Measurements from ENCODE around the gene SCNN1G.

Gene SCNN1G

GRCh38 chr16:23215435-23215834, 32.9 kb downstream of the SCNN1G start:
- no peak for TF ChIP-seq ZNF8 (CRISPR knock-in tag; IDR thresholded peaks at IDR 0.05)
- no peak for TF ChIP-seq RARB (CRISPR knock-in tag; IDR thresholded peaks at IDR 0.05)
- no peak for TF ChIP-seq CSDC2 (CRISPR knock-in tag; IDR thresholded peaks at IDR 0.05)
- TF ChIP-seq, protein P1, sequence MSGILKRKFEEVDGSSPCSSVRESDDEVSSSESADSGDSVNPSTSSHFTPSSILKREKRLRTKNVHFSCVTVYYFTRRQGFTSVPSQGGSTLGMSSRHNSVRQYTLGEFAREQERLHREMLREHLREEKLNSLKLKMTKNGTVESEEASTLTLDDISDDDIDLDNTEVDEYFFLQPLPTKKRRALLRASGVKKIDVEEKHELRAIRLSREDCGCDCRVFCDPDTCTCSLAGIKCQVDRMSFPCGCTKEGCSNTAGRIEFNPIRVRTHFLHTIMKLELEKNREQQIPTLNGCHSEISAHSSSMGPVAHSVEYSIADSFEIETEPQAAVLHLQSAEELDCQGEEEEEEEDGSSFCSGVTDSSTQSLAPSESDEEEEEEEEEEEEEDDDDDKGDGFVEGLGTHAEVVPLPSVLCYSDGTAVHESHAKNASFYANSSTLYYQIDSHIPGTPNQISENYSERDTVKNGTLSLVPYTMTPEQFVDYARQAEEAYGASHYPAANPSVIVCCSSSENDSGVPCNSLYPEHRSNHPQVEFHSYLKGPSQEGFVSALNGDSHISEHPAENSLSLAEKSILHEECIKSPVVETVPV (CRISPR knock-in tag; IDR thresholded peaks at IDR 0.05) = no peak
- TF ChIP-seq ISL1 (CRISPR knock-in tag; IDR thresholded peaks at IDR 0.05) = no peak
- TF ChIP-seq GLIS3 (CRISPR knock-in tag; IDR thresholded peaks at IDR 0.05) = no peak
- TF ChIP-seq OSR1 (CRISPR knock-in tag; IDR thresholded peaks at IDR 0.05) = no peak
- TF ChIP-seq BACH2 (CRISPR knock-in tag; IDR thresholded peaks at IDR 0.05; ENCODE audit: borderline replicate concordance) = no peak
- no peak for TF ChIP-seq TCF4 (CRISPR knock-in tag; IDR thresholded peaks at IDR 0.05; ENCODE audit: borderline replicate concordance)
- no peak for TF ChIP-seq SNAI2 (CRISPR knock-in tag; IDR thresholded peaks at IDR 0.05)
- TF ChIP-seq ARNTL (CRISPR knock-in tag; IDR thresholded peaks at IDR 0.05; ENCODE audit: borderline replicate concordance, low read depth) = no peak
- no peak for TF ChIP-seq POU6F1 (CRISPR knock-in tag; IDR thresholded peaks at IDR 0.05; ENCODE audit: borderline replicate concordance, low read depth)
- no peak for TF ChIP-seq PPARA (CRISPR knock-in tag; IDR thresholded peaks at IDR 0.05; ENCODE audit: borderline replicate concordance)
- no peak for TF ChIP-seq ZFP3 (CRISPR knock-in tag; IDR thresholded peaks at IDR 0.05)
- TF ChIP-seq ZFP30 (CRISPR knock-in tag; IDR thresholded peaks at IDR 0.05) = no peak
- no peak for TF ChIP-seq PATZ1 (CRISPR knock-in tag; IDR thresholded peaks at IDR 0.05; ENCODE audit: borderline replicate concordance)

DNA sequence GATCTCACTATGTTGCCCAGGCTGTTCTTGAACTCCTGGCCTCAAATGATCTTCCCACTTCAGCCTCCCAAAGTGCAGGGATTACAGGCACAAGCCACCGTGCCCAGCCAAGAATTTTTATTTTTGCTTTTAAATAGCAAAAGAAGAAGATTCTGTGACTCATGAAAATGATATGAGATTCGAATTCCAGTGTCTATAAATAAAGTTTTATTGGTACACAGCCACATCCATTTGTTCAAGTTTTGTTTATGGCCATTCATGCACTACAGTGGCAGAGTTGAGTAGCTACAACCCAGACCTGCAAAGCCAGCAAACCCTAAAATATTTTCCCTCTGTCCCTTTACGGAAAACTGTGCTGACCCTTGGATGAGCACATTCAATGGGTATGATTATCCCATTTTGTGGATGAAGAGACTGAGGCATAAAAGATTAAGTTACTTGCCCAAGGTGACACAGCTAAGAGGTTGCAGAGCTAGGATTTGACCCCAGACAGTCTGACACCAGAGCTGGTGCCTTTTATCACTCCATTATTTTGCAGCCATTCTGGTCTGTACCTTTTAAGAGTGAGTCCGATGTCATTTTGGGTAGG, 34.2 kb downstream of the SCNN1G start:
- TF ChIP-seq POU6F1 (CRISPR knock-in tag; IDR thresholded peaks at IDR 0.05; ENCODE audit: borderline replicate concordance, low read depth) (no peak), CSDC2 (CRISPR knock-in tag; IDR thresholded peaks at IDR 0.05) (no peak), ZFP3 (CRISPR knock-in tag; IDR thresholded peaks at IDR 0.05) (no peak), ZFP30 (CRISPR knock-in tag; IDR thresholded peaks at IDR 0.05) (no peak), ZNF70 (CRISPR knock-in tag; IDR thresholded peaks at IDR 0.05) (no peak), RARB (CRISPR knock-in tag; IDR thresholded peaks at IDR 0.05) (no peak), ISL1 (CRISPR knock-in tag; IDR thresholded peaks at IDR 0.05) (no peak), PPARA (CRISPR knock-in tag; IDR thresholded peaks at IDR 0.05; ENCODE audit: borderline replicate concordance) (no peak), ZNF565 (CRISPR knock-in tag; conservative IDR thresholded peaks at IDR 0.05; ENCODE audit: low read depth) (no peak), TSHZ2 (CRISPR knock-in tag; IDR thresholded peaks at IDR 0.05) (no peak), GLIS3 (CRISPR knock-in tag; IDR thresholded peaks at IDR 0.05) (no peak), ARNTL (CRISPR knock-in tag; IDR thresholded peaks at IDR 0.05; ENCODE audit: borderline replicate concordance, low read depth) (no peak), PATZ1 (CRISPR knock-in tag; IDR thresholded peaks at IDR 0.05; ENCODE audit: borderline replicate concordance) (no peak)
- TF ChIP-seq, protein P1 (CRISPR knock-in tag; IDR thresholded peaks at IDR 0.05) = no peak
- TF ChIP-seq, protein P2, sequence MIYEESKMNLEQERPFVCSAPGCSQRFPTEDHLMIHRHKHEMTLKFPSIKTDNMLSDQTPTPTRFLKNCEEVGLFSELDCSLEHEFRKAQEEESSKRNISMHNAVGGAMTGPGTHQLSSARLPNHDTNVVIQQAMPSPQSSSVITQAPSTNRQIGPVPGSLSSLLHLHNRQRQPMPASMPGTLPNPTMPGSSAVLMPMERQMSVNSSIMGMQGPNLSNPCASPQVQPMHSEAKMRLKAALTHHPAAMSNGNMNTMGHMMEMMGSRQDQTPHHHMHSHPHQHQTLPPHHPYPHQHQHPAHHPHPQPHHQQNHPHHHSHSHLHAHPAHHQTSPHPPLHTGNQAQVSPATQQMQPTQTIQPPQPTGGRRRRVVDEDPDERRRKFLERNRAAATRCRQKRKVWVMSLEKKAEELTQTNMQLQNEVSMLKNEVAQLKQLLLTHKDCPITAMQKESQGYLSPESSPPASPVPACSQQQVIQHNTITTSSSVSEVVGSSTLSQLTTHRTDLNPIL (CRISPR knock-in tag; IDR thresholded peaks at IDR 0.05; ENCODE audit: low read depth) = no peak
- ATAC-seq = no peak

More at GRCh38 chr16:23215435-23215834, 32.9 kb downstream of the SCNN1G start:
- ATAC-seq = no peak
